ENCODE measurements around the gene IL1R2.
"Not testable (repeated sequence)": the region's sequence is repeated elsewhere in the genome, so short reads cannot be mapped to it uniquely, and the experiment has no call there.

Gene IL1R2

GRCh38 chr2:101998896-101999789, 7.4 kb downstream of the IL1R2 start:
- in situ Hi-C loops (cut with MboI; ENCODE audit: low sequenced_read_pairs), result no loop called here

GRCh38 chr2:102000012-102000411, 8.3 kb downstream of the IL1R2 start:
- in situ Hi-C loops (cut with MboI; ENCODE audit: low sequenced_read_pairs), result no loop called here

- in situ Hi-C loops (cut with MboI; ENCODE audit: low sequenced_read_pairs), result no loop called here
Observed at GRCh38 chr2:102000813-102001766, 9.3 kb downstream of the IL1R2 start.

GRCh38 chr2:102001767-102002142, 10.0 kb downstream of the IL1R2 start:
- in situ Hi-C loops (cut with MboI; ENCODE audit: low sequenced_read_pairs), result no loop called here

GRCh38 chr2:102002228-102002627, 10.5 kb downstream of the IL1R2 start:
- in situ Hi-C loops (cut with MboI; ENCODE audit: low sequenced_read_pairs), result no loop called here

- in situ Hi-C loops (cut with MboI; ENCODE audit: low sequenced_read_pairs), result not testable (repeated sequence)
Observed at GRCh38 chr2:102002909-102003308, 11.1 kb downstream of the IL1R2 start.

- in situ Hi-C loops (cut with MboI; ENCODE audit: low sequenced_read_pairs), result no loop called here
Observed at GRCh38 chr2:102003696-102004095, 11.9 kb downstream of the IL1R2 start.

GRCh38 chr2:102004581-102004980, 12.8 kb downstream of the IL1R2 start:
- in situ Hi-C loops (cut with MboI; ENCODE audit: low sequenced_read_pairs), result no loop called here

- in situ Hi-C loops (cut with MboI; ENCODE audit: low sequenced_read_pairs), result no loop called here
Observed at GRCh38 chr2:102005449-102005848, 13.7 kb downstream of the IL1R2 start.

GRCh38 chr2:102005989-102006885, 14.5 kb downstream of the IL1R2 start:
- in situ Hi-C loops (cut with MboI; ENCODE audit: low sequenced_read_pairs), result no loop called here

- in situ Hi-C loops (cut with MboI; ENCODE audit: low sequenced_read_pairs), result no loop called here
Observed at GRCh38 chr2:102006886-102007278, 15.1 kb downstream of the IL1R2 start.

GRCh38 chr2:102008490-102008889, 16.7 kb downstream of the IL1R2 start:
- in situ Hi-C loops (cut with MboI; ENCODE audit: low sequenced_read_pairs), result no loop called here

- in situ Hi-C loops (cut with MboI; ENCODE audit: low sequenced_read_pairs), result no loop called here
Observed at GRCh38 chr2:102009557-102009956, 17.8 kb downstream of the IL1R2 start.

GRCh38 chr2:102010902-102011301, 19.1 kb downstream of the IL1R2 start:
- in situ Hi-C loops (cut with MboI; ENCODE audit: low sequenced_read_pairs), result no loop called here

GRCh38 chr2:102012061-102012614, 20.4 kb downstream of the IL1R2 start:
- in situ Hi-C loops (cut with MboI; ENCODE audit: low sequenced_read_pairs), result no loop called here

GRCh38 chr2:102013206-102014040, 21.7 kb downstream of the IL1R2 start:
- in situ Hi-C loops (cut with MboI; ENCODE audit: low sequenced_read_pairs), result no loop called here

GRCh38 chr2:102014041-102014345, 22.2 kb downstream of the IL1R2 start:
- in situ Hi-C loops (cut with MboI; ENCODE audit: low sequenced_read_pairs), result no loop called here

- in situ Hi-C loops (cut with MboI; ENCODE audit: low sequenced_read_pairs), result no loop called here
Observed at GRCh38 chr2:102015399-102015798, 23.6 kb downstream of the IL1R2 start.

- in situ Hi-C loops (cut with MboI; ENCODE audit: low sequenced_read_pairs), result no loop called here
Observed at GRCh38 chr2:102016399-102016955, 24.7 kb downstream of the IL1R2 start.
